Spleen (tissue), 11 donors: Measurements from ENCODE around the gene KCNK17. TPM values are rescaled to one million over a fixed set of nuclear protein-coding genes. Genes with fewer than 3 reads are reported as not detected.

ENCODE experiments used
- DNase-seq: peaks from one replicate; pipeline ENCODE4 v3.0.0-alpha.2; 2020
- H3K27ac ChIP-seq, 8 donors: fragments of 200-600 bp; sonication (generic) in 7 of 8; 1 replicate in 4 of 8; 2 replicates in 4 of 8; pipeline versions ENCODE4 v1.5.0 to v1.8.0; 2016 to 2021; ENCODE audit warnings: inconsistent platforms in 4 of 8, mild to moderate bottlenecking in 4 of 8, moderate library complexity in 1 of 8
- H3K27me3 ChIP-seq, 7 donors: fragments of 200-600 bp; sonication (generic) in 6 of 7; replicated peaks in 1 of 7; 1 replicate in 4 of 7; 2 replicates in 3 of 7; pipeline versions ENCODE4 v1.5.0 to v1.8.0; 2016 to 2021; ENCODE audit warnings: inconsistent platforms in 3 of 7, mild to moderate bottlenecking in 1 of 7
- H3K36me3 ChIP-seq, 6 donors: fragments of 200-600 bp; sonication (generic) in 5 of 6; 1 replicate in 4 of 6; 2 replicates in 2 of 6; pipeline versions ENCODE4 v1.5.0 to v1.8.0; 2016 to 2021; ENCODE audit warnings: inconsistent platforms in 2 of 6
- H3K4me1 ChIP-seq, 6 donors: fragments of 200-600 bp; sonication (generic) in 5 of 6; 1 replicate in 3 of 6; 2 replicates in 3 of 6; pipeline versions ENCODE4 v1.5.0 to v1.8.0; 2016 to 2021; ENCODE audit warnings: inconsistent platforms in 3 of 6
- H3K4me3 ChIP-seq, 8 donors: fragments of 200-600 bp; sonication (generic) in 7 of 8; 1 replicate in 4 of 8; 2 replicates in 4 of 8; pipeline versions ENCODE4 v1.5.0 to v1.8.0; 2016 to 2021; ENCODE audit warnings: inconsistent platforms in 4 of 8, mild to moderate bottlenecking in 4 of 8, moderate library complexity in 2 of 8
- H3K9me3 ChIP-seq, 8 donors: fragments of 200-600 bp; sonication (generic) in 7 of 8; 1 replicate in 4 of 8; 2 replicates in 4 of 8; pipeline versions ENCODE4 v1.5.0 to v1.8.0; 2016 to 2021; ENCODE audit warnings: inconsistent platforms in 4 of 8
- POLR2A ChIP-seq, 3 donors: fragments of 450-650 bp; IDR thresholded peaks; one replicate each; pipeline ENCODE4 v1.5.1; 2017; ENCODE audit warnings: antibody characterized with exemption in 3 of 3, mild to moderate bottlenecking in 1 of 3
- POLR2AphosphoS5 ChIP-seq, 3 donors: sonication (generic); formaldehyde crosslinking; IDR thresholded peaks; one replicate each; pipeline ENCODE4 v1.5.1; 2017; ENCODE audit warnings: antibody characterized with exemption in 3 of 3
- WGBS, 5 donors: extraction: QIAGEN DNeasy Blood & Tissue Kit in 3 of 5; methylation state at CpG; one replicate each; pipeline versions ENCODE4 v1.1.5 to v1.1.7; 2013 to 2018; 5-methylcytosine and 5-hydroxymethylcytosine counted together
- intact Hi-C: fragments of 100-400 bp; cut with DNase I; formaldehyde crosslinking; loops from one replicate; pipeline ENCODE4 v1.15.0; 2023; ENCODE audit warnings: low total_unique reads
- polyA plus RNA-seq, 3 donors: library from polyadenylated mRNA; stranded (reverse); fragments of 200-250 nt; gene quantifications; one replicate each; pipeline ENCODE4 v1.2.1, GENCODE V29; 2013
- total RNA-seq, 7 donors: library from RNA; depleted of rRNA in 3 of 7; stranded (reverse); fragments of >200 nt in 3 of 7; fragmentation: NEBNext Ultra II Directional in 4 of 7; extraction: Animal tissue kit (Norgen Biotek cat#: 25700) in 4 of 7; gene quantifications; one replicate each; pipeline versions ENCODE4 v1.1.0 to v1.2.1, GENCODE V29; 2016 to 2021
- TF ChIP-seq, protein P1 (sequence below), 11 experiments: fragments of 200-600 bp in 7 of 11; fragments of 450-650 bp in 4 of 11; sonication (generic) in 4 of 11; IDR thresholded peaks in 8 of 11; conservative IDR thresholded peaks in 3 of 11; 1 replicate in 7 of 11; 2 replicates in 4 of 11; pipeline versions ENCODE4 v1.4.0 to v1.8.0; 2016 to 2021; ENCODE audit warnings: antibody characterized with exemption in 11 of 11, inconsistent platforms in 4 of 11, mild to moderate bottlenecking in 1 of 11
- donor health status: healthy with polysubstance abuse.
- donor health status: DM: no; HTN: no; CAD: no; lungs with moderate emphysema.
- donor health status: DM: no; HTN: no; CAD: no.
- donor health status: Bipolar disorder and iron deficiency.
- donor health status: healthy.
- donor health status: DM: no; HTN: no; CAD: no.
- donor health status: DM: yes; HTN: yes; CAD: no.

The KCNK17 gene
- total and polyA plus RNA-seq, 10 donors = 0.16 to 0.98 (median 0.46) TPM; not detected in 2

DNA sequence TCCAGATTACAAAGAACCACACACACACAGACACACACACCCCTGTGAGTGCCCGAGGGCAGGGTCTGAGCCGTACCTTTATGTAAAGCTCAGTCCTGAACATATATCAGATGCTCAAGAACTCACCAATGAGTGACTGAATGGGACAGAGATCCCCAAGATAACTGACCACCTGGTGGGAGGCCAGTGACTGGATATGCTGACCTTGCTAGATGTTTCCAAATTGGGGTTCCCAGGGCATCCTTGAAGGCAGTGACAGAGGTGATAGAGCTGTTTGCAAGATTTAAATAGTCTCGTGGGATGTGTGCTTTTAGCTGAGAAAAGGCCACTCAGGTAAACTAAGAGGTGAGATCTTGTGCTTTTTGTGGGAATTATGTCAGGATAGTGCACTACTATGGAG lies 39.3 kb downstream of the KCNK17 start:
- Histone ChIP-seq H3K27me3 (peaks cover 0 to 8% (median 0%) of the 10 kb centered on the region in 7 donors), H3K27ac (no peak overlapping the region), H3K4me3 (no peak overlapping the region), H3K4me1 (no peaks in the 10 kb centered on the region), H3K36me3 (no peaks in the 10 kb centered on the region), H3K9me3 (no peaks in the 10 kb centered on the region)
- DNase-seq = no peak
- 72 to 94% (median 88%) methylated on average over 3 of the region's 3 CpGs for WGBS, 5 donors
- TF ChIP-seq POLR2A (IDR thresholded peaks at IDR 0.05) (no peak), POLR2AphosphoS5 (IDR thresholded peaks at IDR 0.05) (no peak)
- TF ChIP-seq, protein P1, sequence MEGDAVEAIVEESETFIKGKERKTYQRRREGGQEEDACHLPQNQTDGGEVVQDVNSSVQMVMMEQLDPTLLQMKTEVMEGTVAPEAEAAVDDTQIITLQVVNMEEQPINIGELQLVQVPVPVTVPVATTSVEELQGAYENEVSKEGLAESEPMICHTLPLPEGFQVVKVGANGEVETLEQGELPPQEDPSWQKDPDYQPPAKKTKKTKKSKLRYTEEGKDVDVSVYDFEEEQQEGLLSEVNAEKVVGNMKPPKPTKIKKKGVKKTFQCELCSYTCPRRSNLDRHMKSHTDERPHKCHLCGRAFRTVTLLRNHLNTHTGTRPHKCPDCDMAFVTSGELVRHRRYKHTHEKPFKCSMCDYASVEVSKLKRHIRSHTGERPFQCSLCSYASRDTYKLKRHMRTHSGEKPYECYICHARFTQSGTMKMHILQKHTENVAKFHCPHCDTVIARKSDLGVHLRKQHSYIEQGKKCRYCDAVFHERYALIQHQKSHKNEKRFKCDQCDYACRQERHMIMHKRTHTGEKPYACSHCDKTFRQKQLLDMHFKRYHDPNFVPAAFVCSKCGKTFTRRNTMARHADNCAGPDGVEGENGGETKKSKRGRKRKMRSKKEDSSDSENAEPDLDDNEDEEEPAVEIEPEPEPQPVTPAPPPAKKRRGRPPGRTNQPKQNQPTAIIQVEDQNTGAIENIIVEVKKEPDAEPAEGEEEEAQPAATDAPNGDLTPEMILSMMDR (IDR thresholded peaks at IDR 0.05 in 8 of 11, conservative IDR thresholded peaks at IDR 0.05 in 3 of 11) = no peak
- intact Hi-C loops = no loop called here

DNA sequence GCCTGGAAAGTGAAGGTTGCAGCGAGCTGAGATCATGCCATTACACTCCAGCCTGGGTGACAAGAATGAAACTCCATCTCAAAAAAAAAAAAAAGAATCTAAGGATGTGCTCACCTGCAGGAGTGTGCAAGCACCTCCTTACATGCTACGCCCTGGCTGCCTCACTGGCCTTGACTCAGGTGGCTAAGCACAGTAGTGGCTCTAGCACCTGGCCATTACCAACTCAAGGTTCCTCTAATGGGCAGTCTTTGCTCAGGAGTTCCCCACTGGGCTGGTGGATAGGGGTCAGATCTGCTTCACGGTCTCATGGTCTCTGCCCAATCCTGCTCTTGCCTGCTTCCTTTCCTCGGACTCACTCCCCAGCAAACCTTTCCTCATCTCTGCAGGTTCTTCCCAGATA lies 39.7 kb downstream of the KCNK17 start:
- Histone ChIP-seq H3K27ac (no peak overlapping the region), H3K4me3 (no peak overlapping the region), H3K27me3 (peaks cover 0 to 4% (median 0%) of the 10 kb centered on the region in 7 donors), H3K4me1 (no peaks in the 10 kb centered on the region), H3K36me3 (no peaks in the 10 kb centered on the region), H3K9me3 (no peaks in the 10 kb centered on the region)
- intact Hi-C loops = no loop called here
- WGBS, 5 donors = 59 to 82% (median 66%) methylated on average over 4 of the region's 4 CpGs
- DNase-seq = no peak
- TF ChIP-seq POLR2AphosphoS5 (IDR thresholded peaks at IDR 0.05) = no peak
- no peak for TF ChIP-seq POLR2A (IDR thresholded peaks at IDR 0.05)
- TF ChIP-seq, protein P1 (IDR thresholded peaks at IDR 0.05 in 8 of 11, conservative IDR thresholded peaks at IDR 0.05 in 3 of 11) = no peak

DNA sequence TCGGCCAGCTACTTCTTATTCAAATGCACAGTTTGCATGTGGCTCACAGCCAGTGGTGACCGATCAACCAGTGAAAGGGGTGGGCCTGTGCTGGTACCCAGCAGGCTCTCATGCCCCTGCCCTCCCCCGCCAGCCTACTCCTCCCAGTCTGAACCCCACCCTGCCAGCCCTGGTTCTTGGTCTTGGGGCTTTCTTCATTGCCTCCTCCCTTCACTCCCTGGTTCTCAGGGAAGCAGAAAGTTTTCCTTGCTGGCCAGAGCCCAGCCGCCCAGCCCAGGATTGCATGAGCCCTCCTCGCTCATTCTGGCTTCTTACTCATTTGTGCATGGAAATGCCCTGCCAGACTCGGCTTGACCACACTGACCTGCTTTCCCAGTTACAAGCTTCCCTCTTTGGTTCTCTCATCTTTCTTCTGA lies 40.8 kb downstream of the KCNK17 start:
- no peak for DNase-seq
- intact Hi-C loops = no loop called here
- WGBS, 5 donors = 60 to 80% (median 68%) methylated on average over 6 of the region's 6 CpGs
- Histone ChIP-seq H3K4me3 (no peak overlapping the region), H3K36me3 (no peaks in the 10 kb centered on the region), H3K27me3 (no peaks in the 10 kb centered on the region), H3K9me3 (no peaks in the 10 kb centered on the region), H3K4me1 (no peaks in the 10 kb centered on the region), H3K27ac (no peak overlapping the region)
- TF ChIP-seq POLR2AphosphoS5 (IDR thresholded peaks at IDR 0.05) (no peak), POLR2A (IDR thresholded peaks at IDR 0.05) (no peak)
- TF ChIP-seq, protein P1 (IDR thresholded peaks at IDR 0.05 in 8 of 11, conservative IDR thresholded peaks at IDR 0.05 in 3 of 11) = no peak

DNA sequence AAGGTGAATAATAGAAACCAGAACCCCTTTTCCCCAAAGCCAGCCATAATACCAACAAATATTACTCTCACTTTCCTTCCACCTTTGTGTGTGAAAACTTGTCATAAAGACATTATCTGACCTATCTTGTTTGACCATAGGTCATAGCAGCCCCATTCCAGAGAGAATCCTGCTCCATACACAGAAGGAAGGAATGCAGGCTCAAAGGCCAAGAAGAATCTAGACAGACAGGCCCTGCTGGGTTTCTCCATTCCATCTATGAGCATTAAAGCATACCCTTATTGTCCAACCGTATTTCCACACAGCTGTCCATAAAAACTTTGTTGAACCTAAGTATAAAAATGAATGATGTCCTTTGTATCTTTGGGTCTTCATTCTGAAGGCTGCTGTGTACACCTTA lies 44.3 kb downstream of the KCNK17 start:
- TF ChIP-seq POLR2A (IDR thresholded peaks at IDR 0.05) = no peak
- TF ChIP-seq, protein P1 (IDR thresholded peaks at IDR 0.05 in 8 of 11, conservative IDR thresholded peaks at IDR 0.05 in 3 of 11) = no peak
- TF ChIP-seq POLR2AphosphoS5 (IDR thresholded peaks at IDR 0.05) = no peak
- WGBS, 5 donors = 84 to 98% (median 93%) methylated on average over 1 of the region's 1 CpG
- no peaks in the 10 kb centered on the region for H3K9me3 ChIP-seq
- intact Hi-C loops = no loop called here
- H3K27ac ChIP-seq = no peak overlapping the region
- no peaks in the 10 kb centered on the region for H3K36me3 ChIP-seq
- no peaks in the 10 kb centered on the region for H3K4me1 ChIP-seq
- no peak overlapping the region for H3K4me3 ChIP-seq
- H3K27me3 ChIP-seq = no peaks in the 10 kb centered on the region
- DNase-seq = no peak
